Raji (cell line): ENCODE measurements around the gene KCNMB4.

Experiments
- POLR2A ChIP-seq: IDR thresholded peaks from 2 replicates; pipeline ENCODE4 v1.6.1; 2011; ENCODE audit warnings: low read depth, low read length, control low read depth; ENCODE audit not compliant: insufficient read depth

KCNMB4 gene

DNA sequence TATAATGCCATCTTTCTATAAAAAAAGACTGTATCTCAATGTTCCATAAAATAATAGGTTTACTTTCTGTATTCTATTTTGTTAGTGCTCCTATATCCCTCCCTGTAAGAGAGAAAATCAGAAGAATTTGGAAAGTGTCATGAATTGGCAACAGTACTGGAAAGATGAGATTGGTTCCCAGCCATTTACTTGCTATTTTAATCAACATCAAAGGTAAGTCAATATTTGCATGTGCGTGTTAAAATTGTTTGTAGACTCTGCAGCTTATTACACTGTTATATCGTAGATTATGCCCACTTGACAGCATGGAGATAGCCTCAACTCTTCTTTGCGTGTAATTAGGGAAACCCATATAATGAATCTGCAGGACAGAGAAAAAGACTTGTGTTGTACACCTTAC lies 34.0 kb downstream of the KCNMB4 start:
- no peak for TF ChIP-seq POLR2A

DNA sequence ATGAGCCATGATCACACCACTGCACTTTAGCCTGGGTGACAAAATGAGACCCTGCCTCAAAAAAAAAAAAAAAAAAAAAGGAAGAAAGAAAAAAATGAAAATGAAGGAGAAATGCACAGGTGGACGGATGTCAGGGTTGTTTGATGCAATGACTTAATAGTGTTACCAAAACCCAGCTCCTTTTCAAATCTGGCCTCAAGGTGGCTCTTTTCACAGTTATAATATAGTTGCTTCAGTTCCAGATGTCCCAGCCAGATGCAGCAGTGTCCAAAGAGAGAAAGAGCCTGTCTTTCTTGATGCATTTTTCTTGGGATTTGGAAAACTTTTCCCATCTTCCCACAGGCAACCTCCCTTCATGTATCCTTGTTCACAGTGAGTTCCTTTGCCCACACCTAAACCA lies 36.5 kb downstream of the KCNMB4 start:
- TF ChIP-seq POLR2A = no peak

DNA sequence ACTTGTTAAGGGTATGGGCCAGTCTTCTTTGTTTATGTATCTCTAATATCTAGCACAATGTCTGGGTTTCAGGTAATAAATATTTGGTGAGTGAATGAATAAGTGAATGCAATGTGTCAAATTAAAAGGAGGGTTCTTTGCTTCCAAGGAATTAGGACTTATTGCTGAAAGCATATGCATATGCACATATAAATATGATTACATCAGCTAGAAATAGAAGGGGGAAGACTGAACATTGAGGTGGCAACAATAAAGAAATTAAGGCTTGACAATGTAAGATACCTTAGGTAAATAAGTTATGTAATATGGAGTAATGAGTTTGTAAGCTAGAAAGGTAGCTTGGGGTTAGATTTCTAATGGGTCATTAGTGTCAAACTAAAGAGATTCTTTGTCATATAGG lies 37.7 kb downstream of the KCNMB4 start:
- TF ChIP-seq POLR2A = no peak

DNA sequence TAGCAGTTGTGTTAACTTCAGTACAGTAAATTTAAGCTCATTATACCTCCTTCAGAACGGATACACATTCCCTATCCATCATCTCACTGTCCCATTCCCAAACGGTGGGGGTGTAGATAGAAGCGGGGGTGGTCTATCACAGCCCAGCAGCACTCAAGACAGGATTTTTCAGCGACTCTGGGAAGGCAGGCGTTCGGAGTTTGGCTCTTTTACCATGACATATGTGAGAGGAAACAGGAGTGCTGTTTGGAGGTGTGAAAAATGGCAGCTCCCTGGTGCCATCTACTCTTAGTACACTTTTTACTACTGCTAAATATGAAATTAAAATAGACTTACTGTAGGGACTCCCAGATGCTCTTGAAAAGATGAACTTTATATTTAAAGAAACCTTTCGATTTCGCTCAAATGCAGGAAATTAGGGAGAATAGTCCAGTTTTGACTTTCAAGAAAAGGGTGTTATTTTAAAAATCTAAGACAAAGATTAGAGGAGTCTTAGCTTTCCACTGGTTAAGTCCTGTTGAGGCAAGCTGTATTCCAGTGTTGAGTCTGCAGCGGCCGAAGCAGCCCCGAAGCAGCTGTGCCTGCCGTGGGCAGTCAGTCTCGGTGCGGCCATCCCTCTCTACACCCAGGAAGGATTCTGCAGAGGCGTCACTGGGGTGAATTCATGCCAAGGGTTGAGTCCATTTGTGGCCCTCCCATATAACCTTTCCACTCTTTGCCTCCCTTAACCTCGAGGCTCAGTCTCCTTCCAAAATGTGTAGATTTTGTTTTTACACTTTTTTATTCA lies 42.1 kb downstream of the KCNMB4 start:
- TF ChIP-seq POLR2A = no peak

DNA sequence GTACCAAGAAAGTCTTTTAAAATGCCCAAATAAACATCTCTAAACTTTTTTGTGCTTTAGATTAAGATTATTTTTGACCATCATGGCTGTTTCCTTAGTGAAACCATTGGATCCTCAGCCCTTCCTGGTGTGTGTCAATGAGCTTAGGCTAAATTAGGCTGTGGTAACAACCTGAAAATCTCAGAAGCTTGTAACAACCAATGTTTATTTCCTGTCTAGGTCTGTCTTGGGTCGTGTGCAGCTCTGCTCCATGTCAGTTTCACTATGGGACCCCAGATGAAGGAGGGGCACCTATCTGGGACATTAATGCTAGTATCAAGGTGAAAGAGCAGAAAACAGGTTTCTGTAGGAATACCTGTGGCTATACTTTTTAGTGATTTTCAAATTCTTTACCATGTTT lies 49.9 kb downstream of the KCNMB4 start:
- no peak for TF ChIP-seq POLR2A

DNA sequence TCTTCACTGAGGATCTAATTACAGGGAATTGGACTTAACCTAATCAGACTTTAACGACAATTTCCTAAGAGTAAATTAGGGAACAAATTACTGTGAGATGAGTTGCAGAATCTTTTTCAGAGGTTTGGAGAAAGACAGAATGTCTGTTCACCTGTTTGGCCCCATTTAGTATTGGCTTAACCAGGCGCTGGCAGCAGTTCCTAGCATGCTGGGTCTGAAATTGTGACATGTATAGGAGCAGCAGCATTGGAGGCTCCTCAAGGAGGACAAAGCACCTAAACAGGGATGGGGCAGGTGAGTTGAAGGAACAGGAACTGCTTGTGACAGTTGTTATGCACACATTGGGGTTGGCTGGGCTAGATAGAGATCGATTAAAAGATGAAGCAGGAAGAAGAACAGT lies 51.0 kb downstream of the KCNMB4 start:
- no peak for TF ChIP-seq POLR2A

DNA sequence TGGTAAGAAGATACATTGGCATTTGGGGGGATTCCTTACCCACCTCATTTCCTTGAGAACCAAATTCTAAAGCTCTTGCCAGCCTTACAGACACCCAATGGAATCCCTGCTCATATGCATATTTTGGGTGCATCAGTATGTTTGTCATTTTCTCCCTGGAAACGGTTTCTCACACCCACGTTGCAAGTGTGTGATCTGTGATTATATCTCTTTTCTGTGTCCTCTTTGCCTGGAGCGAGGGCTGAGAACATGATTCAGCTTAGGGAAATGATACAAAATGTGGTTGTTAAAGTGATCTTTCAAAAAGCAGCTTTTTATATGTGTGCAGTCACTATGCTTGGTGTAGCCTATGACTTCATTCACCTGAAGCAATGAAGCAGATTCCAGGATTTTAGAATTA lies 52.0 kb downstream of the KCNMB4 start:
- no peak for TF ChIP-seq POLR2A

DNA sequence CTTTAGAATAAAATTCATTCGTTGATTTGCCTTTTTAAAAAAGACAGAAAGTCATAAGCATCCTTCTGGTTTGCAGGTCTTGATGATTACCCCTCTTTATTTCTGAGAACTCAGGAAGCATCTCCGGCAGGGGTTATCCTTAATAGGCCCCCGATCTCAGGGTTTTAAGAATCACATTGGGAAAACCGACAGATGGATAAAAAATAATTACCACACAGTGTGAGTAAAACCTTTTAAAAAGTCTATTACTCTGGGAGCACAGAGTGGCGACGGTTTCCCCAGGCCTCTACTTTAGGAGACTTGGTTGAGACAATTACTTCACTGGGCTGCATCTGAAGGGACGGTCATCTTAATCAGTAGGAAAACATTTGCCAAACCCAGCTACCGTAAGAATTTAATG lies 56.5 kb downstream of the KCNMB4 start:
- TF ChIP-seq POLR2A = no peak

DNA sequence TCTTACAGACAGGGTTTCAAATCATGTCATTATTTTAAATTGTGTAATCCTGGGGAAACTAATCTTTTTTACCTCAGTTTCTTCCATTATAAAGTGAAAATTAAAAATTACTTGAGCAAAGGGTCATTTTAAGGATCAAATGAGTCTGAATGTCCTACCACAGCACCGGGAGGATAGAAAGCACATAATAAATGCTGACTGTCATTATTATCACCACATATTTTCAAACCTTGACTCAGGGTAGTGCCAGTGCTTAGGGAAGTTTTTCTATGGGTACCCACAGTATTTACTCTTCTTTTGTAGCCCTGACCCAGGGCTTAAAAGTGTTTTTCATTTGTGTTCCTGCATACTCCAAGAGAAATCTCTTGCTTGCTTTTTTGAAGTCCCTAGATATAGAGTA lies 60.5 kb downstream of the KCNMB4 start:
- no peak for TF ChIP-seq POLR2A

DNA sequence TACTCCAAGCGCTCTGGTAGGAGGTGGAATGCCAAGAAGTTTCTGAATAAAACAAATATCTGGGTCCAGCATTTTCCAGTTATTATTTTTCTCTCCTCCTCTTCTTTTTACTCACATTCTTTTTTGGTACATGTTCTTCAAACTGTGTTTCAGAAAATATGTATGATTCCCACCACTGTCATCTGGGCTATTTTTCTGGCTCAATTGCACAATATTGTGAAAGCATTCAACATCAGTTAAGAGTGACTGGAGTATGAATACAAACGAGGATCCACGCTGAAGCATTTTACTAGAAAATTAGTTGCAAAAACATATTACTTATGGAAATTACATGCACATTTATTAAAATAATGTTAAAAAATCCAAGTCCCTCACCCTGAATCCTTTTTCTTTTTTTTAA lies 61.5 kb downstream of the KCNMB4 start:
- no peak for TF ChIP-seq POLR2A

DNA sequence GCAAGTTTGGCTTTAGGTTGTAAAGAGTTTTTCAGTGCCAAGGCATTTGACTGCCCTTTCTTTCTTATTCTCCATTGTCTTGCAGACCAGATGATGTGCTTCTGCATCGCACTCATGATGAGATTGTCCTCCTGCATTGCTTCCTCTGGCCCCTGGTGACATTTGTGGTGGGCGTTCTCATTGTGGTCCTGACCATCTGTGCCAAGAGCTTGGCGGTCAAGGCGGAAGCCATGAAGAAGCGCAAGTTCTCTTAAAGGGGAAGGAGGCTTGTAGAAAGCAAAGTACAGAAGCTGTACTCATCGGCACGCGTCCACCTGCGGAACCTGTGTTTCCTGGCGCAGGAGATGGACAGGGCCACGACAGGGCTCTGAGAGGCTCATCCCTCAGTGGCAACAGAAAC lies 64.3 kb downstream of the KCNMB4 start:
- TF ChIP-seq POLR2A = no peak

DNA sequence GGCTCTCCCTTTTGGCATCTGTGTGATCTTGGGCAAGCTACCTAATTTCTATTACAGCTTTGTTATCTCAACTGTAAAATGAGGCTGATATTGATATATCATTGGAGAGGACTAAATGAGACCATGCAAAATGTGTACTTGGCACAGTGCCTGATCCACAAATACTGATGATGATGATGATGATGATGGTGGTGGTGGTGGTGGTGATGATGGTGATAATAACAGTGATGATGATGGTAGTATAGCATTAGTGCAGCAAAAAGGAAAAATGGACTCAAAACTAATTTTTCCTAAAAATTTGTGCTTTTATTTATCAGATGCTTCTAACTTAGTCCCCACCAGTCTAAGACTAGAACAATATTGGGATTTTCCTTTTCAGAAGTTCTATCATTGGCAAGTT lies 70.7 kb downstream of the KCNMB4 start:
- TF ChIP-seq POLR2A = no peak

DNA sequence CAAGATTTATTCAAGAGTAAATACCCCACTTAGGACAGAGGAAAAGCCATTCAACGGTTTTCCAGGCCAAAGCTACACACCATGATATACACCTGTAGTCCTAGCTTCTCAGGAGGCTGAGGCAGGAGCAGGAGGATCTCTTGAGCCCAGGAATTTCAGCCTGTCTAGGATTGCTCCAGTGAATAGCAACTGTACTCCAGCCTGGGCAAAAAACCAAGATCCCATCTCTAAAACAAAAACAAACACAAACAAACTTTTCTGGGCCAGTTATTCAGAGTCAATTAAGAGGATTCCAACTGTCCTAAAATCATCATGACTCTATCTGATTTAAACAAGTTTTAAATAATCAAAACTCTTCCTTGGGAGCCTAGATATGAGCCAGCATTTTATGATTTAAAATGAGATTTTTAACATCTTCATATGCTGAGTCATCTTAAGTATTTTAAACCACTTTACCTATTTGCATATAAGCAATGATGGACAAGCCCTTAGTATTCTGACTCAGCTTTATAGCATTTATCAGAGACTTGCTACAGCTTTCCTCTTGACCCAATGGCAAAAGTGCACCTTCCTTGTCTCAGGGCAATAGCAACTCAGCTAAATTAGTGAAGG lies 77.1 kb downstream of the KCNMB4 start:
- no peak for TF ChIP-seq POLR2A

DNA sequence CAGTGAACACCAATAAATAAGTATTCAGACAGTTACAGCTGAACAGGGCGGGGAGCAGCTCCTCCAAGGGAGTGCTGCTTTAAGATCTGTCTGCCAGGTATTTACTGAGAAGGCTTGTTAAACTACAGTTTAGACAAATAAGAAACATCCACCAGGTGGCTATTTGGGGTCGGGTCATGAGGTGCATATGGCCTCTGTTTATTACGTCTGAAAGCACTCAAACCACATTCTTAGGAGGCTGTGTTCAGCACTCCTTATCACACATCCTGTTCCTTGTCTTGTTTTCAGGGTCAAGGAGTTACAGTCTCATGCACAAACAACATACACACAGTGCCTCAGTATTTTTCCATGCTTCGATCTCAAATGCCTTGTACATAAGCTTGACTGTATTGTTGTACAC lies 78.8 kb downstream of the KCNMB4 start:
- no peak for TF ChIP-seq POLR2A

DNA sequence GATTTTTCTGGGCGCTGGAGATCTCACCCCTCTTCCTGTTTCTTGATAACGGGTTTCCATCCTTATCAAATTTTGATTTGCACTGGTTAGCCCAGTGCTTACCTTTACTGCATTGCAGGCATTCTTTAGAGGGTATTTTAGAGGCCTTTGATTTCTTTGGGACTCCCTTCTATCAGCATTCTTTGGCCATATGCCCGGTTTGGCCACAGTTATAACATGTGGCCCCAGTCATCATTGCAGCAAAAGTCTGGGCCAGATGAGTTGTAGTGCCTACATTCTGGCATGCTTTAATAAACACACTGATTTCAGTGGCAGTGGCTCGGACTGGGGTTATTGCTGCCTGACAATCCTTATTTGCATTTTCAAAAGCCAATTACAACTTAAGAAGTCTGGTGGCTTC lies 82.3 kb downstream of the KCNMB4 start:
- no peak for TF ChIP-seq POLR2A

DNA sequence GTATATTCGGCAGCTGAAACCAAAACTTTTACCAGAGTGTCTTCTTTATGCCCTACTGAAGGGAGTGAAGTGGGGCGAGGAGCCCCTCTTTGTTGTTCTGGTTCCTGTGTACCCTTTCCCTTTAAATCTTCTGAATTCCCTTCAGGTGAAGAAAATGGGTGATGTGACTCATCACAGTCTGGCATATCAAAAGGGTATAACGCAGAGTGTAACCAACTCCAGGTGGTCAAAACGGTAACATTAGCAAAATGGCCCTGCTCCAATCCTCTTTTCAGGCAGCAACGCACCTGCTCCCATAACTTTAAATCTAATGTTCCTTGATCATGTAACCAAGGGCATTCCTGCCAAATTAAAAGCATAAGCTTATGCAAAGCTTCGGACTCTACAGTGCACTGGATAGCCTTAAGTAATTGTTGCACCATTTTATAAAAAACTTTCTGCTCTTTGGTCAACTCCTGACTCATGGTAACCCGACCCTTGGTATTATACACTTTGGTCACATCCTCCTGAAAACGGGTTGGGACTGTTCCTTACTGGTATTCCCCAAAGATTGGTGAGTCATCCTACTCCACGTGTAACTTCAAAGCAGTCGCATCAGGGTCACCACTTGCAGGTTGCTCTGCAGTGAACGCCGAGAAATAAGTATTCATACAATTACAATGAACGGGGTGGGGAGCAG lies 83.1 kb downstream of the KCNMB4 start:
- TF ChIP-seq POLR2A = no peak
